Kidney epithelial cell (primary cell): ENCODE data around the gene ATAD3C. TPM values are rescaled to one million over a fixed set of nuclear protein-coding genes. Genes with fewer than 3 reads are reported as not detected.

ENCODE experiments used
- DNase-seq: peaks from one replicate; pipeline ENCODE4 v3.0.0-alpha.2; 2010; ENCODE audit warnings: low read depth
- H3K27me3 ChIP-seq: 2 replicates; pipeline ENCODE4 v1.6.0; 2011; ENCODE audit warnings: low read length; ENCODE audit not compliant: control insufficient read depth, insufficient read depth
- H3K36me3 ChIP-seq: 2 replicates; pipeline ENCODE4 v1.5.1; 2011; ENCODE audit warnings: low read length; ENCODE audit not compliant: control insufficient read depth, insufficient read depth
- H3K4me3 ChIP-seq: 2 replicates; pipeline ENCODE4 v1.5.1; 2011; ENCODE audit warnings: low read depth, mild to moderate bottlenecking, control low read depth, low read length
- CTCF ChIP-seq: IDR thresholded peaks from 2 replicates; pipeline ENCODE4 v1.5.1; 2011; ENCODE audit warnings: mild to moderate bottlenecking, moderate library complexity, low read length, control low read depth, inconsistent platforms; ENCODE audit not compliant: insufficient read depth, poor library complexity, severe bottlenecking
- total RNA-seq: library from RNA; depleted of rRNA; stranded (reverse); fragments of >200 nt; gene quantifications from 2 replicates; pipeline ENCODE4 v1.2.3, GENCODE V29; 2015

Gene ATAD3C
- total RNA-seq, 1 donor from 2014 or later, result 0.38 TPM

GRCh38 chr1:1424707-1425106 lies 24.8 kb upstream of the ATAD3C start:
- no peak for DNase-seq
- Histone ChIP-seq H3K27me3 (peaks cover 5% of the 10 kb centered on the region), H3K36me3 (no peaks in the 10 kb centered on the region), H3K4me3 (no peak overlapping the region)
- no peak for TF ChIP-seq CTCF

GRCh38 chr1:1425426-1425752 lies 24.1 kb upstream of the ATAD3C start:
- H3K4me3 ChIP-seq, result no peak overlapping the region
- H3K27me3 ChIP-seq, result peaks cover 4% of the 10 kb centered on the region
- DNase-seq, result no peak
- H3K36me3 ChIP-seq, result no peaks in the 10 kb centered on the region
- TF ChIP-seq CTCF, result no peak

- DNase-seq, result no peak
- no peak for TF ChIP-seq CTCF
- H3K27me3 ChIP-seq, result peaks cover 4% of the 10 kb centered on the region
- no peak overlapping the region for H3K4me3 ChIP-seq
- no peaks in the 10 kb centered on the region for H3K36me3 ChIP-seq
Observed at GRCh38 chr1:1425753-1426495, 23.6 kb upstream of the ATAD3C start.

GRCh38 chr1:1426496-1427105 lies 22.9 kb upstream of the ATAD3C start:
- Histone ChIP-seq H3K36me3 (no peaks in the 10 kb centered on the region), H3K4me3 (no peak overlapping the region), H3K27me3 (peaks cover 4% of the 10 kb centered on the region)
- DNase-seq, result no peak
- no peak for TF ChIP-seq CTCF

GRCh38 chr1:1427106-1427819 lies 22.2 kb upstream of the ATAD3C start:
- Histone ChIP-seq H3K36me3 (no peaks in the 10 kb centered on the region), H3K4me3 (peak overlapping the region; percentile 28), H3K27me3 (peaks cover 4% of the 10 kb centered on the region)
- no peak for TF ChIP-seq CTCF
- no peak for DNase-seq
